GM12878 (cell line): ENCODE results near the gene RINL. TPM values are rescaled to one million over a fixed set of nuclear protein-coding genes. Genes with fewer than 3 reads are reported as not detected.

Experiments
- ATAC-seq: fragments of 200-7000 bp; cut with Tn5 transposase; 3 replicates; pipeline ENCODE4 v1.9.1; 2020; ENCODE audit warnings: mild to moderate bottlenecking, moderate library complexity
- BruUV-seq: library from RNA; stranded (reverse); fragments of 400-500 nt; replicated peaks from 2 replicates; lab custom pipeline; 2021; lab: Mats Ljungman, UMichigan
- CTCF ChIA-PET: fragments of 300-600 bp; sonication (Branson Sonifier 250); formaldehyde crosslinking; extraction: SDS; loops from one replicate; lab custom pipeline; 2021; ENCODE audit warnings: inconsistent platforms; lab: Yijun Ruan, JAX
- POLR2A ChIA-PET: fragments of 350-600 bp; formaldehyde crosslinking; extraction: SDS; loops from one replicate; lab custom pipeline; 2021; ENCODE audit warnings: inconsistent platforms; lab: Charles Lee
- RAD21 ChIA-PET: fragments of 300-600 bp; sonication (Branson Sonifier 250); formaldehyde crosslinking; loops from one replicate; lab custom pipeline; 2023; ENCODE audit warnings: antibody characterized with exemption; ENCODE audit not compliant: unreplicated experiment; lab: Charles Lee
- SMC1A ChIA-PET: fragments of 300-600 bp; sonication (Branson Sonifier 250); formaldehyde crosslinking; loops from one replicate; lab custom pipeline; 2023; ENCODE audit not compliant: unreplicated experiment, uncharacterized antibody; lab: Charles Lee
- DNase-seq: peaks from one replicate; pipeline ENCODE4 v3.0.0-alpha.2; 2011; ENCODE audit warnings: low read depth, low spot score
- FAIRE-seq: peaks from 3 replicates; lab custom pipeline; 2011; peaks lifted over from hg19 to GRCh38; lab: Jason Lieb, UNC
- H2AFZ ChIP-seq: 2 replicates; pipeline ENCODE4 v1.6.0; 2011; ENCODE audit warnings: low read depth, low read length, control low read depth; ENCODE audit not compliant: control insufficient read depth
- H3K27ac ChIP-seq: 2 replicates; pipeline ENCODE4 v1.5.1; 2011; ENCODE audit warnings: control low read depth; ENCODE audit not compliant: control insufficient read depth, insufficient read depth
- H3K27me3 ChIP-seq, 2 experiments: replicated peaks in 1 of 2; 2 replicates each; pipeline versions ENCODE4 v1.6.0 to v1.6.1; 2011; ENCODE audit warnings: low read length in 1 of 2; ENCODE audit not compliant: control insufficient read depth in 2 of 2, insufficient read depth in 2 of 2
- H3K36me3 ChIP-seq, 2 experiments: 2 replicates each; pipeline ENCODE4 v1.5.1; 2011; ENCODE audit warnings: low read length in 1 of 2; ENCODE audit not compliant: control insufficient read depth in 2 of 2, insufficient read depth in 2 of 2
- H3K4me1 ChIP-seq: 2 replicates; pipeline ENCODE4 v1.6.1; 2011; ENCODE audit warnings: mild to moderate bottlenecking, low read length, moderate library complexity, mixed read lengths; ENCODE audit not compliant: control insufficient read depth, insufficient read depth
- H3K4me2 ChIP-seq: 2 replicates; pipeline ENCODE4 v1.6.0; 2011; ENCODE audit warnings: control low read depth; ENCODE audit not compliant: control insufficient read depth, insufficient read depth
- H3K4me3 ChIP-seq: fragments of 200-600 bp; sonication (generic); 2 replicates; pipeline ENCODE4 v1.5.1; 2016
- H3K79me2 ChIP-seq: 2 replicates; pipeline ENCODE4 v1.6.0; 2011; ENCODE audit warnings: low read length; ENCODE audit not compliant: control insufficient read depth, insufficient read depth
- H3K9ac ChIP-seq: 2 replicates; pipeline ENCODE4 v1.8.0; 2011; ENCODE audit warnings: low read length, control low read depth, mixed read lengths; ENCODE audit not compliant: control insufficient read depth, insufficient read depth
- H3K9me3 ChIP-seq: replicated peaks from 3 replicates; pipeline ENCODE4 v1.5.1; 2011; ENCODE audit warnings: mild to moderate bottlenecking, low read length; ENCODE audit not compliant: control insufficient read depth, insufficient read depth
- H4K20me1 ChIP-seq: 2 replicates; pipeline ENCODE4 v1.6.0; 2011; ENCODE audit not compliant: control insufficient read depth, insufficient read depth
- ASH2L ChIP-seq: fragments of 300-600, 200-600 bp; sonication (generic); IDR thresholded peaks from 2 replicates; pipeline ENCODE4 v1.6.1; 2017; ENCODE audit warnings: low read depth, mild to moderate bottlenecking, borderline replicate concordance
- BMI1 ChIP-seq: fragments of 450-650 bp; IDR thresholded peaks from 2 replicates; pipeline ENCODE4 v1.6.1; 2016; ENCODE audit warnings: mild to moderate bottlenecking, moderate library complexity, borderline replicate concordance
- CBX5 ChIP-seq: sonication (generic); IDR thresholded peaks from 2 replicates; pipeline ENCODE4 v1.6.1; 2016; ENCODE audit warnings: low read depth, moderate library complexity, mild to moderate bottlenecking, inconsistent platforms
- CHD4 ChIP-seq: fragments of 200-600 bp; sonication (generic); IDR thresholded peaks from 2 replicates; pipeline ENCODE4 v1.6.1; 2016; ENCODE audit warnings: mild to moderate bottlenecking
- CTCF ChIP-seq, 3 experiments: IDR thresholded peaks in 2 of 3; conservative IDR thresholded peaks in 1 of 3; 2 replicates each; pipeline ENCODE4 v1.5.1; 2011; ENCODE audit warnings: low read depth in 3 of 3, low read length in 3 of 3, mild to moderate bottlenecking in 3 of 3, control low read depth in 2 of 3, moderate library complexity in 2 of 3, inconsistent platforms in 1 of 3, mixed read lengths in 1 of 3; ENCODE audit not compliant: control insufficient read depth in 2 of 3, insufficient read depth in 1 of 3; ENCODE audit errors: extremely low read depth in 1 of 3
- GATAD2B ChIP-seq: fragments of 450-650 bp; conservative IDR thresholded peaks from 2 replicates; pipeline ENCODE4 v1.6.1; 2017; ENCODE audit warnings: low read depth, mild to moderate bottlenecking, moderate library complexity
- HCFC1 ChIP-seq: fragments of 150-350 bp; IDR thresholded peaks from 2 replicates; pipeline ENCODE4 v1.6.1; 2014; ENCODE audit warnings: low read length
- LARP7 ChIP-seq: fragments of 450-650 bp; IDR thresholded peaks from 2 replicates; pipeline ENCODE4 v1.6.1; 2017; ENCODE audit warnings: mild to moderate bottlenecking
- NFXL1 ChIP-seq: fragments of 450-650 bp; IDR thresholded peaks from 2 replicates; pipeline ENCODE4 v1.6.1; 2017; ENCODE audit warnings: antibody characterized with exemption, mild to moderate bottlenecking, borderline replicate concordance
- NKRF ChIP-seq: fragments of 450-650 bp; conservative IDR thresholded peaks from 2 replicates; pipeline ENCODE4 v1.6.1; 2017; ENCODE audit warnings: mild to moderate bottlenecking, moderate library complexity
- NR2C2 ChIP-seq: IDR thresholded peaks from 2 replicates; pipeline ENCODE4 v1.6.1; 2011; ENCODE audit warnings: borderline replicate concordance, low read depth; ENCODE audit not compliant: control insufficient read depth, insufficient read length
- RBBP5 ChIP-seq: fragments of 200-600 bp; sonication (generic); conservative IDR thresholded peaks from 2 replicates; pipeline ENCODE4 v1.6.1; 2016
- SRF ChIP-seq, 2 experiments: IDR thresholded peaks; 2 replicates each; pipeline ENCODE4 v1.6.1; 2011; ENCODE audit warnings: low read depth in 2 of 2, low read length in 2 of 2, mild to moderate bottlenecking in 1 of 2, moderate library complexity in 1 of 2
- STAT1 ChIP-seq: fragments of 450-650 bp; conservative IDR thresholded peaks from 2 replicates; pipeline ENCODE4 v1.6.1; 2014; ENCODE audit warnings: antibody characterized with exemption, mild to moderate bottlenecking
- SUPT20H ChIP-seq: IDR thresholded peaks from 2 replicates; pipeline ENCODE4 v1.6.1; 2011; ENCODE audit warnings: low read depth, mild to moderate bottlenecking, low read length, moderate library complexity, borderline replicate concordance; ENCODE audit not compliant: control insufficient read depth
- YY1 ChIP-seq: IDR thresholded peaks from 2 replicates; pipeline ENCODE4 v1.6.1; 2011; ENCODE audit warnings: low read depth, mild to moderate bottlenecking, low read length
- WGBS: methylation state at CpG from one replicate; pipeline ENCODE4 v1.1.6; 2016; ENCODE audit warnings: low lambda C conversion rate; ENCODE audit not compliant: insufficient replicate concordance, insufficient coverage; ENCODE audit errors: missing lambda C conversion rate; 5-methylcytosine and 5-hydroxymethylcytosine counted together
- in situ Hi-C: fragments of 300-500 bp; cut with MboI; formaldehyde crosslinking; loops from 9 replicates; pipeline ENCODE4 v1.14.3; 2018; ENCODE audit warnings: mixed read lengths
- intact Hi-C: fragments of 100-400 bp; cut with micrococcal nuclease; formaldehyde crosslinking; loops from one replicate; pipeline ENCODE4 v1.14.2; 2022; ENCODE audit not compliant: unreplicated experiment
- polyA plus RNA-seq, 11 experiments: library from polyadenylated mRNA; depleted of rRNA in 4 of 11; unstranded in 6 of 11; stranded (reverse) in 5 of 11; fragments of >200 nt; fragmentation: Nextera tagmentation in 4 of 11; fragmentation: Illumina TruSeq in 1 of 11; extraction: Ambion mirVana in 4 of 11; extraction: Trizol in 1 of 11; gene quantifications; 1 replicate in 1 of 11; 2 replicates in 10 of 11; pipeline versions ENCODE4 v1.2.1 to v1.2.3, GENCODE V29; 2011 to 2016; ENCODE audit warnings: inconsistent platforms in 2 of 11, missing spikeins in 2 of 11, low read depth in 1 of 11
- total RNA-seq, 4 experiments: library from RNA; depleted of rRNA in 3 of 4; stranded (reverse); fragments of >200 nt in 3 of 4; fragmentation: Illumina TruSeq in 1 of 4; extraction: Trizol in 1 of 4; gene quantifications; 2 replicates each; pipeline versions ENCODE4 v1.2.1 to v1.2.3, GENCODE V29; 2013 to 2021
- TF ChIP-seq, protein P1 (sequence below): IDR thresholded peaks from 2 replicates; pipeline ENCODE4 v1.6.1; 2011; ENCODE audit warnings: mild to moderate bottlenecking, low read depth, low read length, moderate library complexity; ENCODE audit not compliant: insufficient replicate concordance
- TF ChIP-seq, protein P2 (sequence below): fragments of 450-650 bp; IDR thresholded peaks from 2 replicates; pipeline ENCODE4 v1.6.1; 2016; ENCODE audit warnings: mild to moderate bottlenecking

RINL gene
- total and polyA plus RNA-seq, 10 of the 15 experiments (the other 5 are each of a cell fraction or from before 2014, with no cell fraction given): 14.5 to 64.2 (median 47.6) TPM

DNA sequence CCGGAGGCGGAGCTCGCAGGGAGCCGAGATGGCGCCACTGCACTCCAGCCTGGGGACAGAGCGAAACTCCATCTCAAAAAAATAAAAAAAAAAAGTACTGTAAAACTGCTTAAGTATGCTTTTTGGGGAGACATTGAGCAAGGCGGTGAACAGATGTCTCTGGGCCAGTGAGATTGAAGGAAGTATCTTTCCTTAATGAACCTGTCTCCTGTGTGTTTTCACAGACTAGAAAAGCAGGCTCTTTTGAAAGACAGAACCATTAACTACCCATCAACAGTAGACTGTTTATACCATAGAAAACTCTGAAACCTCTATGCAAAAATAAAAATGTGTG, 45.0 kb downstream of the RINL start:
- H3K4me2 ChIP-seq: no peak overlapping the region
- H3K79me2 ChIP-seq: peaks cover 11% of the 10 kb centered on the region
- TF ChIP-seq LARP7: no peak
- TF ChIP-seq NKRF: no peak
- TF ChIP-seq BMI1: no peak
- TF ChIP-seq CTCF (IDR thresholded peaks at IDR 0.05 in 2 of 3, conservative IDR thresholded peaks at IDR 0.05 in 1 of 3; ENCODE audit: control insufficient read depth in 2 of 3, extremely low read depth in 1 of 3, insufficient read depth in 1 of 3, low read depth in 3 of 3, low read length in 3 of 3): no peak
- no peak for TF ChIP-seq HCFC1
- no peak for TF ChIP-seq RBBP5
- no peak for TF ChIP-seq STAT1
- TF ChIP-seq, protein P1, sequence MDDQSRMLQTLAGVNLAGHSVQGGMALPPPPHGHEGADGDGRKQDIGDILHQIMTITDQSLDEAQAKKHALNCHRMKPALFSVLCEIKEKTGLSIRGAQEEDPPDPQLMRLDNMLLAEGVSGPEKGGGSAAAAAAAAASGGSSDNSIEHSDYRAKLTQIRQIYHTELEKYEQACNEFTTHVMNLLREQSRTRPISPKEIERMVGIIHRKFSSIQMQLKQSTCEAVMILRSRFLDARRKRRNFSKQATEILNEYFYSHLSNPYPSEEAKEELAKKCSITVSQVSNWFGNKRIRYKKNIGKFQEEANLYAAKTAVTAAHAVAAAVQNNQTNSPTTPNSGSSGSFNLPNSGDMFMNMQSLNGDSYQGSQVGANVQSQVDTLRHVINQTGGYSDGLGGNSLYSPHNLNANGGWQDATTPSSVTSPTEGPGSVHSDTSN: no peak
- TF ChIP-seq ASH2L: no peak
- no peak for TF ChIP-seq NFXL1
- no peak for TF ChIP-seq YY1
- TF ChIP-seq SUPT20H: no peak
- TF ChIP-seq, protein P2, sequence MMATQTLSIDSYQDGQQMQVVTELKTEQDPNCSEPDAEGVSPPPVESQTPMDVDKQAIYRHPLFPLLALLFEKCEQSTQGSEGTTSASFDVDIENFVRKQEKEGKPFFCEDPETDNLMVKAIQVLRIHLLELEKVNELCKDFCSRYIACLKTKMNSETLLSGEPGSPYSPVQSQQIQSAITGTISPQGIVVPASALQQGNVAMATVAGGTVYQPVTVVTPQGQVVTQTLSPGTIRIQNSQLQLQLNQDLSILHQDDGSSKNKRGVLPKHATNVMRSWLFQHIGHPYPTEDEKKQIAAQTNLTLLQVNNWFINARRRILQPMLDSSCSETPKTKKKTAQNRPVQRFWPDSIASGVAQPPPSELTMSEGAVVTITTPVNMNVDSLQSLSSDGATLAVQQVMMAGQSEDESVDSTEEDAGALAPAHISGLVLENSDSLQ: no peak
- no peak for TF ChIP-seq SRF (IDR thresholded peaks at IDR 0.05; ENCODE audit: low read depth in 2 of 2, low read length in 2 of 2)
- TF ChIP-seq CBX5: no peak
- TF ChIP-seq GATAD2B: no peak
- no peak for TF ChIP-seq CHD4
- no peak for TF ChIP-seq NR2C2
- TF ChIP-seq, all 136 proteins: peak for 0
- FAIRE-seq (no peak), DNase-seq (no peak), ATAC-seq (no peak)
- Histone ChIP-seq H3K27ac (no peak overlapping the region), H3K9me3 (no peaks in the 10 kb centered on the region), H3K9ac (no peak overlapping the region), H3K27me3 (no peaks in the 10 kb centered on the region), H2AFZ (no peak overlapping the region), H3K4me3 (no peak overlapping the region), H4K20me1 (no peaks in the 10 kb centered on the region; the same call in 1 of the 2 replicates), H3K36me3 (peaks cover 18% of the 10 kb centered on the region in 2 experiments), H3K4me1 (no peaks in the 10 kb centered on the region; the same call in 1 of the 2 replicates)
- intact Hi-C loops (loop anchor here (10.0 kb wide), 2 partner anchors 52 to 288 kb away; no protein-coding TSS in a partner anchor), in situ Hi-C loops (no loop called here)
- CTCF ChIA-PET: interaction anchor here (0.9 to 2.6 kb wide), 3 partner anchors 36 to 289 kb away, joined by 3 to 14 read pairs (median 3); no protein-coding TSS in a partner anchor
- SMC1A ChIA-PET: interaction anchor here (2.6 to 3.0 kb wide), 2 partner anchors 36 to 54 kb away, joined by 12 to 14 read pairs; no protein-coding TSS in a partner anchor
- whole genome bisulfite sequencing: 97% methylated on average over 7 of the region's 7 CpGs
- BruUV-seq: no TSS peak
- POLR2A ChIA-PET: interaction anchor here (0.6 to 6.1 kb wide), 5 partner anchors 8 to 27 kb away, joined by 3 to 43 read pairs (median 6); no protein-coding TSS in a partner anchor
- RAD21 ChIA-PET: no interaction called here
